Measurements from ENCODE around the gene ST6GALNAC1. TPM values are rescaled to one million over a fixed set of nuclear protein-coding genes. Genes with fewer than 3 reads are reported as not detected.
A peak's percentile ranks its signal among the peaks of the same experiment; 100 is the strongest.

Gene ST6GALNAC1
- total RNA-seq (2014; rRNA removed; shearing (Covaris generic)), result not detected in 2 replicates

GRCh38 chr17:76643553-76644148 is at the start of gene ST6GALNAC1:
Gene ST6GALNAC1 (minus strand): TSS chr17:76643757. CDS start chr17:76643638, 119 bp downstream.
- DNase-seq, result no peak
- H3K27ac ChIP-seq, result no peak within 1 kb of the TSS
- H3K27me3 ChIP-seq, result no peaks in the 10 kb centered on the region
- no peaks in the 10 kb centered on the region for H3K36me3 ChIP-seq
- no peak within 1 kb of the TSS for H3K4me3 ChIP-seq
- peaks cover 11% of the 10 kb centered on the region for H3K4me1 ChIP-seq
- peaks cover 3% of the 10 kb centered on the region; the same call in 1 of the 2 replicates for H3K9me3 ChIP-seq (replicated peaks)

- Histone ChIP-seq H3K4me1 (peaks cover 21% of the 10 kb centered on the region), H3K9me3 (replicated peaks) (no peaks in the 10 kb centered on the region), H3K4me3 (no peak overlapping the region), H3K27me3 (no peaks in the 10 kb centered on the region), H3K36me3 (peaks cover 7% of the 10 kb centered on the region), H3K27ac (no peak overlapping the region)
- DNase-seq, result no peak
These were observed 48.0 kb upstream of the ST6GALNAC1 start for GRCh38 chr17:76691379-76692191.

- DNase-seq, result peak in 1 of 2 experiments; percentile 37
- H3K9me3 ChIP-seq (replicated peaks), result no peaks in the 10 kb centered on the region
- H3K4me3 ChIP-seq, result no peak overlapping the region
- no peak overlapping the region for H3K27ac ChIP-seq
- H3K27me3 ChIP-seq, result no peaks in the 10 kb centered on the region
- peaks cover 5% of the 10 kb centered on the region for H3K36me3 ChIP-seq
- peaks cover 21% of the 10 kb centered on the region for H3K4me1 ChIP-seq
These were observed 47.2 kb upstream of the ST6GALNAC1 start for GRCh38 chr17:76690596-76691280.

- no peak for DNase-seq
- H3K4me3 ChIP-seq, result no peak overlapping the region
- H3K36me3 ChIP-seq, result peaks cover 3% of the 10 kb centered on the region; the same call in 1 of the 2 replicates
- H3K4me1 ChIP-seq, result peaks cover 26% of the 10 kb centered on the region
- H3K9me3 ChIP-seq (replicated peaks), result no peaks in the 10 kb centered on the region
- H3K27ac ChIP-seq, result no peak overlapping the region
- no peaks in the 10 kb centered on the region for H3K27me3 ChIP-seq
These were observed 46.3 kb upstream of the ST6GALNAC1 start for GRCh38 chr17:76689859-76690258.

- DNase-seq, result no peak
- H3K27ac ChIP-seq, result peak overlapping the region; percentile 53
These were observed 44.6 kb upstream of the ST6GALNAC1 start for GRCh38 chr17:76688165-76688622.

GRCh38 chr17:76687298-76688164 is 44.0 kb upstream of the ST6GALNAC1 start:
- Histone ChIP-seq H3K36me3 (peaks cover 3% of the 10 kb centered on the region; the same call in 1 of the 2 replicates), H3K27ac (peak overlapping the region; percentile 53), H3K27me3 (no peaks in the 10 kb centered on the region), H3K4me1 (peaks cover 47% of the 10 kb centered on the region), H3K4me3 (no peak overlapping the region), H3K9me3 (replicated peaks) (no peaks in the 10 kb centered on the region)
- no peak for DNase-seq

More at GRCh38 chr17:76688165-76688622, 44.6 kb upstream of the ST6GALNAC1 start:
- Histone ChIP-seq H3K4me3 (no peak overlapping the region), H3K27me3 (no peaks in the 10 kb centered on the region), H3K4me1 (peaks cover 41% of the 10 kb centered on the region), H3K36me3 (peaks cover 3% of the 10 kb centered on the region; the same call in 1 of the 2 replicates), H3K9me3 (replicated peaks) (no peaks in the 10 kb centered on the region)

- Histone ChIP-seq H3K4me3 (no peak overlapping the region), H3K9me3 (replicated peaks) (no peaks in the 10 kb centered on the region), H3K36me3 (peaks cover 3% of the 10 kb centered on the region; the same call in 1 of the 2 replicates), H3K4me1 (peaks cover 53% of the 10 kb centered on the region), H3K27ac (no peak overlapping the region), H3K27me3 (no peaks in the 10 kb centered on the region)
- DNase-seq, result no peak
These were observed 43.2 kb upstream of the ST6GALNAC1 start for GRCh38 chr17:76686538-76687297.

GRCh38 chr17:76685846-76686245 is 42.3 kb upstream of the ST6GALNAC1 start:
- peak in 1 of 2 experiments; percentile 43 for DNase-seq

GRCh38 chr17:76685366-76685765 is 41.8 kb upstream of the ST6GALNAC1 start:
- no peak overlapping the region for H3K4me3 ChIP-seq
- no peaks in the 10 kb centered on the region for H3K27me3 ChIP-seq
- H3K4me1 ChIP-seq, result peaks cover 57% of the 10 kb centered on the region
- no peaks in the 10 kb centered on the region; the same call in 1 of the 2 replicates for H3K36me3 ChIP-seq
- no peak for DNase-seq
- no peak overlapping the region for H3K27ac ChIP-seq
- H3K9me3 ChIP-seq (replicated peaks), result no peaks in the 10 kb centered on the region

More at GRCh38 chr17:76685846-76686245, 42.3 kb upstream of the ST6GALNAC1 start:
- Histone ChIP-seq H3K27me3 (no peaks in the 10 kb centered on the region), H3K9me3 (replicated peaks) (no peaks in the 10 kb centered on the region), H3K4me3 (no peak overlapping the region), H3K27ac (no peak overlapping the region), H3K4me1 (peaks cover 56% of the 10 kb centered on the region), H3K36me3 (no peaks in the 10 kb centered on the region; the same call in 1 of the 2 replicates)

GRCh38 chr17:76684756-76685155 is 41.2 kb upstream of the ST6GALNAC1 start:
- no peaks in the 10 kb centered on the region; the same call in 1 of the 2 replicates for H3K36me3 ChIP-seq
- no peak for DNase-seq
- H3K27ac ChIP-seq, result no peak overlapping the region
- H3K4me1 ChIP-seq, result peaks cover 57% of the 10 kb centered on the region
- H3K27me3 ChIP-seq, result no peaks in the 10 kb centered on the region
- H3K4me3 ChIP-seq, result no peak overlapping the region
- no peaks in the 10 kb centered on the region for H3K9me3 ChIP-seq (replicated peaks)

GRCh38 chr17:76683921-76684745 is 40.6 kb upstream of the ST6GALNAC1 start:
- no peaks in the 10 kb centered on the region for H3K27me3 ChIP-seq
- peaks cover 53% of the 10 kb centered on the region for H3K4me1 ChIP-seq
- DNase-seq, result peak; percentile 79 to 80
- no peaks in the 10 kb centered on the region for H3K9me3 ChIP-seq (replicated peaks)
- H3K36me3 ChIP-seq, result no peaks in the 10 kb centered on the region; the same call in 1 of the 2 replicates
- H3K4me3 ChIP-seq, result no peak overlapping the region
- peak overlapping the region; percentile 89 for H3K27ac ChIP-seq

GRCh38 chr17:76683011-76683755 is 39.6 kb upstream of the ST6GALNAC1 start:
- H3K27me3 ChIP-seq, result no peaks in the 10 kb centered on the region
- H3K9me3 ChIP-seq (replicated peaks), result no peaks in the 10 kb centered on the region
- no peaks in the 10 kb centered on the region; the same call in 1 of the 2 replicates for H3K36me3 ChIP-seq
- peak overlapping the region; percentile 5 for H3K4me3 ChIP-seq
- peak; percentile 93 for DNase-seq
- H3K27ac ChIP-seq, result peak overlapping the region; percentile 89
- H3K4me1 ChIP-seq, result peaks cover 46% of the 10 kb centered on the region

All from SJCRH30 (cell line).